Stimulated activated CD8-positive, alpha-beta memory T cell treated with anti-CD3 and anti-CD28 coated beads, Interleukin-2, amount 100 ng/mL, for 48 hours (primary cell): ENCODE results near the gene PSME1.

Experiments used
- DNase-seq, 2 donors: peaks; one replicate each; pipeline ENCODE4 v3.0.0-alpha.2; 2020; ENCODE audit warnings: low read depth in 2 of 2

The PSME1 gene

GRCh38 chr14:24146978-24147760 is 11.2 kb downstream of the PSME1 start, which contains the start of gene RNF31:
RNF31 (plus strand) TSS chr14:24147498; CDS start chr14:24147699, 201 bp downstream.
- peak; percentile 96 to 97 for DNase-seq

DNA sequence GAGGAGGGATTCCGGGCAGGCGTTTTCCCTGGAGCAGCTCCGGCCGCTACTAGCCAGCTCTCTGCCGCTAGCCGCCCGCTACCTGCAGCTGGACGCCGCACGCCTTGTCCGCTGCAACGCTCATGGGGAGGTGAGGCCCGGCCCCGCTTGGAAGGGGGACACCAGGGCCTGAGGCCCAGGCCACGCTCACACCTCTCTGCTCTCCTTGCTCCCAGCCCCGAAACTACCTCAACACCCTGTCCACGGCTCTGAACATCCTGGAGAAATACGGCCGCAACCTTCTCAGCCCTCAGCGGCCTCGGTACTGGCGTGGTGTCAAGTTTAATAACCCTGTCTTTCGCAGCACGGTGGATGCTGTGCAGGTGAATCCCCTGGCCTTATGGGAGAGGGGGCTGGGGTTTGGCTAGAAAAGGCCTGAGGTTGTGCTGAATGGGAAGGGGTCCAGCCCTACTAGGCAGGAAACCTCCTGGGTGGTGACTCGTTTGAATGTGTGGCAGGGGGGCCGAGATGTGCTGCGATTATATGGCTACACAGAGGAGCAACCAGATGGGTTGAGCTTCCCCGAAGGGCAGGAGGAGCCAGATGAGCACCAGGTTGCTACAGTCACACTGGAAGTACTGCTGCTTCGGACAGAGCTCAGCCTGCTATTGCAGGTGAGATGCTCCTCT is 11.9 kb downstream of the PSME1 start:
- no peak for DNase-seq

DNA sequence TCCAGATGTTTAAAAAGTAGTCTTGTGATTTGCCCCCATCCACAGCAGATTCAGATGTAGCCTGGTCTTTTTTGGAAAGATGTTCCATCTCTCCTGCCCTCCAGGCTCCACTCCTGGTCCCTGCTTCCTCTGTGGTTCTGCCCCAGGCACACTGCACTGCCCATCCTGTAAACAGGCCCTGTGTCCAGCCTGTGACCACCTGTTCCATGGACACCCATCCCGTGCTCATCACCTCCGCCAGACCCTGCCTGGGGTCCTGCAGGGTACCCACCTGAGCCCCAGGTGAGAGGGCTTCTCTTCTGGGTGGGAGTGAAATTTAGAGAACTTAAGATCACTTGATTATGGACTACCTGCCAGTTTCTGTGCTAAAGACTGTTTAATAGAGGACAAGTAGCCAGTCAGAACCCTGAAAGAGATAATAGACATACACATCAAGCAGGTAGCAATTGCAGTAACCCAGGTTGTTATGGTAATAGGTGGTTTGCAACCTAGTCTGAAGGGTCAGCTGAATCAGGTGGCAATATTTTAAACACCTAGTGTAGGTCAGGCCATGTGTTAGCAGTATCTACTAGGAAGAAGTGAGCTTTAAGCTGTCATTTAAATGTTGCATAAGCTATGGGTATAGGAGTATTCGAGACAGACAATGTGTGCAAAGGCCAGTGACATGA is 13.4 kb downstream of the PSME1 start:
- no peak for DNase-seq

DNA sequence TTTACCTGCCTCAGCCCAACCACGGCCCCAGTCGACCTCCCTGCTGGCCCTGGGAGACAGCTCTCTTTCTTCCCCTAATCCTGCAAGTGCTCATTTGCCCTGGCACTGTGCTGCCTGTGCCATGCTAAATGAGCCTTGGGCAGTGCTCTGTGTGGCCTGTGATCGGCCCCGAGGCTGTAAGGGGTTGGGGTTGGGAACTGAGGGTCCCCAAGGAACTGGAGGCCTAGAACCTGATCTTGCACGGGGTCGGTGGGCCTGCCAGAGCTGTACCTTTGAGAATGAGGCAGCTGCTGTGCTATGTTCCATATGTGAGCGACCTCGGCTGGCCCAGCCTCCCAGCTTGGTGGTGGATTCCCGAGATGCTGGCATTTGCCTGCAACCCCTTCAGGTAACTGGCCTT is 14.1 kb downstream of the PSME1 start:
- DNase-seq = no peak

GRCh38 chr14:24150567-24150966 is 14.6 kb downstream of the PSME1 start:
- DNase-seq = no peak

- DNase-seq = no peak
Observed at GRCh38 chr14:24150993-24151392, 15.0 kb downstream of the PSME1 start.

DNA sequence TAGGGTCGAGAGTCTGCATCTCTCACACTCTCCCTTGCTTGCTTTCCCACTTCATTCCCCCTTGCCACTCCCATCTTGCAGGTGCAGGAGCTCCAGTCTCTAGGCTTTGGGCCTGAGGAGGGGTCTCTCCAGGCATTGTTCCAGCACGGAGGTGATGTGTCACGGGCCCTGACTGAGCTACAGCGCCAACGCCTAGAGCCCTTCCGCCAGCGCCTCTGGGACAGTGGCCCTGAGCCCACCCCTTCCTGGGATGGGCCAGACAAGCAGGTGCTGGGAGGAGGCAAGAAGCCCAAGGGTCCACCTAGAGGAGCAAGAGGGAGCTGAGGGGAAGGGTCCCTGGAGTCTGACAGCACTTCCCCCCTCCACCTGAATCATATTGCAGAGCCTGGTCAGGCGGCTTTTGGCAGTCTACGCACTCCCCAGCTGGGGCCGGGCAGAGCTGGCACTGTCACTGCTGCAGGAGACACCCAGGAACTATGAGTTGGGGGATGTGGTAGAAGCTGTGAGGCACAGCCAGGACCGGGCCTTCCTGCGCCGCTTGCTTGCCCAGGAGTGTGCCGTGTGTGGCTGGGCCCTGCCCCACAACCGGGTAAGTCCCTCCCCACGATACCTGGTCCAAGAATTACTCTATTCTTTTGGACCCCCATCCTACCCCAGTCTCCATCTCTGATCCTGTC is 15.5 kb downstream of the PSME1 start:
- no peak for DNase-seq

DNA sequence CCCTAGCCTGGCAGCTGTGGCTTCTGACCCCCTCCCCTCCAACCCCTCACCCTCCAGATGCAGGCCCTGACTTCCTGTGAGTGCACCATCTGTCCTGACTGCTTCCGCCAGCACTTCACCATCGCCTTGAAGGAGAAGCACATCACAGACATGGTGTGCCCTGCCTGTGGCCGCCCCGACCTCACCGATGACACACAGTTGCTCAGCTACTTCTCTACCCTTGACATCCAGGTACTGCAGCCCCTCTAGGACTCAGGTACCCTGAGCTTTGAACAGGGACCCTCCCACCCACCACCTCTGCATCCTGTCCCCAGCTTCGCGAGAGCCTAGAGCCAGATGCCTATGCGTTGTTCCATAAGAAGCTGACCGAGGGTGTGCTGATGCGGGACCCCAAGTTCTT is 19.1 kb downstream of the PSME1 start:
- DNase-seq = no peak

DNA sequence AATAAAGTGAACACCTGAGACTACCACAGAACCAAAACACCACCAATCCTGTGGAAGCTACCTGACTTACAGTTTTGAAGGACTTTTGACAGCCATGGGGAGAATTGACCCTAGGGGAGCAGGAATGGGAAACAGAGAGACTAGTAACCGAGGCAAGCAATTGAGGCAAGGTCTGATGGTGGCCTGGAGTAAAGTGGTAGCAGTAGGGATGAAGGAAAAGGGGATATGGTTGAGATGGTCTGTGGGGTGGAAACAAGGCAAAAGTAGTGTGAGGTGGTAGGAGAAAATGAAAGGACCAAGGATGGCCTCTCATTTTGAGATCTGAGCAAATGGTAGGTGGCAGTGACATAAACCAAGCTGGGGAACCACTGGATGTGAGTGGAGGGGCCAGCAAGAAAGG is 20.8 kb downstream of the PSME1 start:
- DNase-seq = no peak

DNA sequence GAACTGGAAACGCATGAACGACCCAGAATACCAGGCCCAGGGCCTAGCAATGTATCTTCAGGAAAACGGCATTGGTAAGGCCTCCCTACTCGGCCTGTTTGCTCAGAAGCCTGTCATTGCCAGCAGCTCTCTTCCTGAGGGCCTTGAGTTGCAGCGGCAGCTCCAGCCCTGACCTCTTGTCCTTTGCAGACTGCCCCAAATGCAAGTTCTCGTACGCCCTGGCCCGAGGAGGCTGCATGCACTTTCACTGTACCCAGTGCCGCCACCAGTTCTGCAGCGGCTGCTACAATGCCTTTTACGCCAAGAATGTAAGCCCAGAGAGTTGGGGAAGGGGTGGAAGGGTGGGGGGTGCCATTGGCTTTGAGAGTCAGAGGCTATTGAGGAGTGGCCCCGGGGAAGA is 21.3 kb downstream of the PSME1 start:
- DNase-seq = no peak

DNA sequence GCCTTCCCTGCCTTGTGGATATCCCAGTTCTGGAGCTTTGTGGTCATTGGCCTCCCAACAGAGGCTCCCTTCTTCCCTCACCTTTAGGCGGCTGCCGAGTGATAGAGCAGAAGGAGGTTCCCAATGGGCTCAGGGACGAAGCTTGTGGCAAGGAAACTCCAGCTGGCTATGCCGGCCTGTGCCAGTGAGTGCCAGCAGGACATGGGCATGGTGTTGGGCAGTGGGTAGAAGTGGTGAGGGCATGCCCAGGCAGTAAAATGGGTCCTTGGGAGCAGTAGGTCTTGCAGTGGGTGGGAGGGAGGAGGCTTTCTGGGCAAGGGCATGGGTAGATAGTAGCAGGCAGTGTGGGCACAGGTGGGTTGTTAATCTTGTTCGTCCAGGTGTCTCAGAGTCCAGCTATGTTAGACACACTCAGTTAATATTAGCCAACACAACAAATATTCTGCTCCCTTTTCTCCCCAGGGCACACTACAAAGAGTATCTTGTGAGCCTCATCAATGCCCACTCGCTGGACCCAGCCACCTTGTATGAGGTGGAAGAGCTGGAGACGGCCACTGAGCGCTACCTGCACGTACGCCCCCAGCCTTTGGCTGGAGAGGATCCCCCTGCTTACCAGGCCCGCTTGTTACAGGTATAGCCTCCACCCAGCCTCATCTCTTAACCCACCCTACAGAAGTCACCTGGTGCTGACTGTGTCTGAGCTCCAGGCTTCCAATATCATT is 23.9 kb downstream of the PSME1 start:
- no peak for DNase-seq

GRCh38 chr14:24160499-24160849 is 24.5 kb downstream of the PSME1 start:
- no peak for DNase-seq

DNA sequence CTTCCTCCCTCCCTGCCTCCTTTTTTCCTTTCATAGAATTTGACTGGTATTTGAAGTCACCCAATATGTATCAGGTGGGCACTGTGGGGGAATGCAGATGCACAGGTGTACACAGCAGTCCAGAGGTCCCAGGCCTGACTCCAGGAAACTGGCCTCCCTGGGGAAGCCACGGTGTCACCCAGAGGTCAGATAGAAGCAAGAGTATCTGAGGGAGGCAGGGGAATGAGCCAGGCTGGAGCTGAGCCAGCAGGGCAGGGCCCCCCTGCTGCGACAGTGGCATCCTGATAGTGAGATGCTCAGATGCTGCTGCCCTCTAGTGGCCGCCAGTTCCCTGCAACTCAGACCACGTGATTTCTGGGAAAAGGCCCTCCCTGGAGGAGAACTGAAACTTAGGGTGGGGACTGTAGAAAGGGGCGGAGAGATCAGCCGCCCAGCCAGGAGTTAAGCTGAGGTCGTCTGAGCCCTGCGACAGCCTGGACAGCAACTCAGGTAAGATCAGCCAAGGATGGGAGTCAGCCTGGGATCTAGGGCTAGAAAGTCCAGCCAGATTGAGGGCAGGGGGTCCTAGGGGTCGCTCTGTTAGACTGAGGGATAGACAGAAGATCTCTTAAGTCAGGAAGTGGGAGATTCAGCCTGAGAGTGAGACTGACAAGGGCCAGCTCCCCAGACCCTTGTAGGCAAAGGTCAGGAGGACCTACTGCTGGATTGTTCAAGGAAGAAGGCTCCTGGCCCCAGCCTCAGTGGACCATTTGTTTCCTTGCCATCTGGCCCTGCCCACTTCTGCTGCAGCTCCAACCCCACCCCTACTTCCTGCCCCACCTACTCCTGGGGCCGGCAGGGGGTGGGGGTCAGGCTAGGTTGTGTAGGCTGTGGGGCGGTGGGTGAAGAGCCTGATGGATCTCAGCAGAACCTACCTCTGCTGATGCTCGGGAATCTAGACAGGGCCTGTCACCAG is 25.1 kb downstream of the PSME1 start, which contains the start of gene IRF9:
Gene IRF9, plus strand, starts transcription at position 416 of the 955 bp plus-strand sequence. CDS start 880 bp downstream, outside the sequence.
- DNase-seq = peak; percentile 91 to 98

DNA sequence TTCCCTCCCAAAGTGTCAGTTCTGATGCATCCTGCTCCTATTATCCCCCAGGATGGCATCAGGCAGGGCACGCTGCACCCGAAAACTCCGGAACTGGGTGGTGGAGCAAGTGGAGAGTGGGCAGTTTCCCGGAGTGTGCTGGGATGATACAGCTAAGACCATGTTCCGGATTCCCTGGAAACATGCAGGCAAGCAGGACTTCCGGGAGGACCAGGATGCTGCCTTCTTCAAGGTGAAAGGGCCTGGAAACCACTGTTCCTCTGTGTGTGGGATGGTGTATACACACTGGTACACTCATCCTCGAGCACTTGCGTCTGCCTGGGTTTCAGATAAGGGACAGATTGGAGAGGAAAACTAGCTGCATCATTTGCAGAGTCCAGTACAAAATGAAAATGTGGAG is 26.1 kb downstream of the PSME1 start:
- no peak for DNase-seq

DNA sequence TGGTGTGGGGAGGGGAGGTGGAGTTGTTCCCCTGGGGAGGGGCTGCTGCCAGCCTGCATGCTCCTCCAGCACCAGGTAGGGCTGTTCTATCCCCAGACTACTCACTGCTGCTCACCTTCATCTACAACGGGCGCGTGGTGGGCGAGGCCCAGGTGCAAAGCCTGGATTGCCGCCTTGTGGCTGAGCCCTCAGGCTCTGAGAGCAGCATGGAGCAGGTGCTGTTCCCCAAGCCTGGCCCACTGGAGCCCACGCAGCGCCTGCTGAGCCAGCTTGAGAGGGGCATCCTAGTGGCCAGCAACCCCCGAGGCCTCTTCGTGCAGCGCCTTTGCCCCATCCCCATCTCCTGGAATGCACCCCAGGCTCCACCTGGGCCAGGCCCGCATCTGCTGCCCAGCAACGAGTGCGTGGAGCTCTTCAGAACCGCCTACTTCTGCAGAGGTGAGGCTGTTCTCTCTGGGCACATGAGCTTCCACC is 28.6 kb downstream of the PSME1 start:
- no peak for DNase-seq

DNA sequence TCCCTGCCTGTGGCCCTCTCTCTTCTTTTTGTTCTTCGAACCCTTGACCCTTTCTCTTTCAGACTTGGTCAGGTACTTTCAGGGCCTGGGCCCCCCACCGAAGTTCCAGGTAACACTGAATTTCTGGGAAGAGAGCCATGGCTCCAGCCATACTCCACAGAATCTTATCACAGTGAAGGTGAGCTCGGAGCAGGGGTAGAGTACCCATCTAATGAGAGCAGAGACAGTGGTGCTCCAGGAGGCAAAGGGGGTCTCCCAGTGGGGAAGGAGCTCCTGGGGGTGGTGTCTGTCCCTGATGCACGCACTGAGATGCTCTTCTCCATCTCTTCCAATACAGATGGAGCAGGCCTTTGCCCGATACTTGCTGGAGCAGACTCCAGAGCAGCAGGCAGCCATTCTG is 29.8 kb downstream of the PSME1 start:
- DNase-seq = no peak

GRCh38 chr14:24167469-24168114 is 31.6 kb downstream of the PSME1 start:
- DNase-seq = no peak

- DNase-seq = peak; percentile 51 to 71
Observed at GRCh38 chr14:24171422-24172260, 35.6 kb downstream of the PSME1 start, which contains the start of gene REC8. REC8 (plus strand) TSS chr14:24172080; CDS start chr14:24172553, 473 bp downstream.
